Chondrocyte (in vitro differentiated cells): Measurements from ENCODE around the gene EIF2B4. TPM values are rescaled to one million over a fixed set of nuclear protein-coding genes. Genes with fewer than 3 reads are reported as not detected.
A peak's percentile ranks its signal among the peaks of the same experiment; 100 is the strongest.

Experiments
- DNase-seq: peaks from one replicate; pipeline ENCODE4 v3.0.0; 2021; ENCODE audit warnings: mixed read lengths, low spot score
- H3K27ac Mint-ChIP-seq: one replicate; pipeline ENCODE4 v1.8.0; 2021; ENCODE audit warnings: mild to moderate bottlenecking, moderate library complexity, mixed read lengths; ENCODE audit not compliant: unreplicated experiment
- H3K27me3 Mint-ChIP-seq: 2 replicates; pipeline ENCODE4 v1.8.0; 2021; ENCODE audit warnings: low read depth, mixed read lengths
- H3K36me3 Mint-ChIP-seq: 2 replicates; pipeline ENCODE4 v1.8.0; 2021; ENCODE audit warnings: low read depth, mixed read lengths
- H3K4me1 Mint-ChIP-seq: 2 replicates; pipeline ENCODE4 v1.8.0; 2021; ENCODE audit warnings: low read depth, mild to moderate bottlenecking, mixed read lengths
- H3K4me3 Mint-ChIP-seq: one replicate; pipeline ENCODE4 v1.8.0; 2021; ENCODE audit warnings: mild to moderate bottlenecking, moderate library complexity, mixed read lengths; ENCODE audit not compliant: unreplicated experiment
- H3K9me3 Mint-ChIP-seq: 2 replicates; pipeline ENCODE4 v1.8.0; 2021; ENCODE audit warnings: low read depth, mixed read lengths
- CTCF ChIP-seq: fragments of 200-600 bp; sonication (generic); IDR thresholded peaks from 2 replicates; pipeline ENCODE4 v1.5.0; 2021; ENCODE audit warnings: antibody characterized with exemption, mild to moderate bottlenecking, moderate library complexity
- total RNA-seq: library from RNA; stranded (reverse); gene quantifications from 3 replicates; pipeline ENCODE4 v1.2.1, GENCODE V29; 2021

Gene EIF2B4
- total RNA-seq, 1 donor from 2014 or later = 46.2 TPM

DNA sequence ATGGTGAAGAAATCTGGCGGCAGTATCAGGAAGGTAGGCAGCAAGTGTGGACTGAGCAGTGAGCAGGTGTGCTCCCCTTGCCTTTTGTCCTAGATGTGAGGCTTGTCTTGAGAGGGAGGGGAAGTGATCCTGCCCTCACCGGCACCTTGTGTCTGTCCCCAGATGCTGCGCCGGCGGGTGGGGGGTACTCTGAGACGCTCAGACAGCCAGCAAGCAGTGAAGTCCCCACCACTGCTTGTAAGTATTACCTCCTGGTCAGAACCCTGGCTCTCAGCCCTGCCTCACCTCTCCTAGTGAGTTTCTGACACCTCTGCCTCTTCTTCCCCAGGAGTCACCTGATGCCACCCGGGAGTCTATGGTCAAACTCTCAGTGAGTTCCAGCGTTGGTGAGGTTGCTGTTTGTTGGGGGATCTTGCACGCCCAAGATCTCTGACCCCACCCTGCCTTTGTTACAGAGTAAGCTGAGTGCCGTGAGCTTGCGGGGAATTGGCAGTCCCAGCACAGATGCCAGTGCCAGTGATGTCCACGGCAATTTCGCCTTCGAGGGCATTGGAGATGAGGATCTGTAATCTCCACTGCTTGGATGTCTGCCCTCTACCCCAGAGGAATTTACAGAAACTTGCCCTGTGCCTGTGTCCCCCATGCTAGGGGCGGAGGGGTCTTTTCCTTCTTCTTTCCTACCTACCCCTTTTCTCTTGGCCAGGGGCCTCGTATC lies 6.2 kb upstream of the EIF2B4 start:
- TF ChIP-seq CTCF = no peak
- Mint-ChIP-seq H3K36me3 (peaks cover 27% of the 10 kb centered on the region), H3K9me3 (no peaks in the 10 kb centered on the region), H3K27ac (no peak overlapping the region), H3K27me3 (no peaks in the 10 kb centered on the region), H3K4me1 (peaks cover 47% of the 10 kb centered on the region), H3K4me3 (no peak overlapping the region)
- DNase-seq = no peak

DNA sequence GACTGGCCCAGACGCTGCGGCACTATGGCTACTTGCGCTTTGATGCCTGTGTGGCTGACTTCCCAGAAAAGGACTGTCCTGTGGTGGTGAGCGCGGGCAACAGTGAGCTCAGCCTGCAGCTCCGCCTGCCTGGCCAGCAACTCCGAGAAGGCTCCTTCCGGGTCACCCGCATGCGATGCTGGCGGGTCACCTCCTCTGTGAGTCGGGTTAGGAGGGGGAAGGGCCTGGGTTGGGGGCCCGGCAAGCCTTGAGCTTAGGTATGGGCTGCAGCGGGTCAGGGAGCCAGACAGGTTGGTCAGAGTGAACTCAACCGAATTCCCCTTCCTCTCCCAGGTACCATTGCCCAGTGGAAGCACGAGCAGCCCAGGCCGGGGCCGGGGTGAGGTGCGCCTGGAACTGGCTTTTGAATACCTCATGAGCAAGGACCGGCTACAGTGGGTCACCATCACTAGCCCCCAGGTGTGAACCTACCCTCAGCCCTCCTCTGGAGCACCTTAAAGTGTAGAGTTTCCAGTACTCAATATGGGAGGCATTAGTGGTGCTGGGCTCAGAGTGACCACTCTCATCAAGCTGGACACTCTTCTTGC lies 5.5 kb upstream of the EIF2B4 start:
- Mint-ChIP-seq H3K36me3 (peaks cover 24% of the 10 kb centered on the region), H3K27ac (no peak overlapping the region), H3K4me1 (peaks cover 41% of the 10 kb centered on the region), H3K4me3 (no peak overlapping the region), H3K9me3 (no peaks in the 10 kb centered on the region), H3K27me3 (no peaks in the 10 kb centered on the region)
- no peak for DNase-seq
- no peak for TF ChIP-seq CTCF

GRCh38 chr2:27373567-27373966 lies 3.4 kb upstream of the EIF2B4 start:
- Mint-ChIP-seq H3K9me3 (no peaks in the 10 kb centered on the region), H3K4me3 (no peak overlapping the region), H3K27me3 (no peaks in the 10 kb centered on the region), H3K4me1 (peaks cover 39% of the 10 kb centered on the region), H3K36me3 (peaks cover 26% of the 10 kb centered on the region), H3K27ac (peak overlapping the region; percentile 8)
- no peak for TF ChIP-seq CTCF
- DNase-seq = no peak

- no peak for TF ChIP-seq CTCF
- peaks cover 26% of the 10 kb centered on the region for H3K36me3 Mint-ChIP-seq
- DNase-seq = no peak
- no peak overlapping the region for H3K4me3 Mint-ChIP-seq
- no peaks in the 10 kb centered on the region for H3K27me3 Mint-ChIP-seq
- H3K27ac Mint-ChIP-seq = peak overlapping the region; percentile 45
- no peaks in the 10 kb centered on the region for H3K9me3 Mint-ChIP-seq
- peaks cover 35% of the 10 kb centered on the region for H3K4me1 Mint-ChIP-seq
Observed at GRCh38 chr2:27372937-27373336, 2.8 kb upstream of the EIF2B4 start.

DNA sequence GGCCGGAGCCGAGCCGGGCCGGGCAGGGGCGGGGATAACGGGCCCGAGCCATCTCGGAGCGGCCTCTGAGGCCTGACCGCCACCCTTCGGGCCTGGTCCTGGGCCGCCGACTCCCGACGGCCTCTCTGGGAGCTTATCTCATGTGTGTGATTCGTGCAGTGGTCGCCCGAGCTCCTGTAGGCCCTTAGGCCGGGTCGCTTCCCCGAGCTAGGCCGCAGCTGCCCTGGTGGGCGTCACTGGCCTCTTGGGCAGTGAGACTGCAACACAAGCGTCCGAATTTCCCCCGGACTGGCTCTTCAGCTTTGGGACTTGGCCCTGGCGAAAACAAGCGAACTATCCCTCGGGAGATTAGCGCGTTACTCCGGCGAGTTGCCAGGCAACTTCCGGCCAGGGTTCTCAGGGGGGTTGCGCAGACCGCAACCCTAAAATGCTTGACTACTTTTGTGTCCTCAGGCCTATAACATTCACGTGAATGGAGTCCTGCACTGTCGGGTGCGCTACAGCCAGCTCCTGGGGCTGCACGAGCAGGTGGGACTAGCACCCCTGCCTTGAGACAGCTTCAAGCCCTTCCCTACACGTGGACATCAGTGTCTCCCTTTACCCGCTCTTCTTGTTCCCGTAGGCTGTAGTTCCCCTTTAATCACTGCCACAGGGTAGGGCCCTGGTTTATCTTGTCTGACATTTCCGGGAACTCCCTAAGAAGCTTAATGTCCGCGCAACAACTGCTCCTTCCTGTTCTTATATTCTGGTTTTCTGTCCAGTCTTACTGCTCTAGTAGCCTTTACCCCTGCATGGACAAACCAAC lies 880 bp upstream of the EIF2B4 start:
- H3K27ac Mint-ChIP-seq = peak overlapping the region; percentile 99
- H3K27me3 Mint-ChIP-seq = no peaks in the 10 kb centered on the region
- H3K4me3 Mint-ChIP-seq = peak overlapping the region; percentile 90
- peaks cover 35% of the 10 kb centered on the region for H3K36me3 Mint-ChIP-seq
- no peak for DNase-seq
- peaks cover 31% of the 10 kb centered on the region for H3K4me1 Mint-ChIP-seq
- H3K9me3 Mint-ChIP-seq = no peaks in the 10 kb centered on the region
- no peak for TF ChIP-seq CTCF
